Caco-2 (cell line): ENCODE measurements around the gene DYRK1A. TPM values are rescaled to one million over a fixed set of nuclear protein-coding genes. Genes with fewer than 3 reads are reported as not detected.

Experiments used
- BruUV-seq: library from RNA; stranded (reverse); fragments of 400-500 nt; replicated peaks from 2 replicates; lab custom pipeline; 2021; lab: Mats Ljungman, UMichigan
- CTCF ChIA-PET: fragments of 300-600 bp; sonication (Branson Sonifier 250); formaldehyde crosslinking; loops from one replicate; lab custom pipeline; 2022; ENCODE audit warnings: antibody characterized with exemption; lab: Charles Lee
- POLR2A ChIA-PET: fragments of 300-600 bp; sonication (Branson Sonifier 250); formaldehyde crosslinking; loops from one replicate; lab custom pipeline; 2022; ENCODE audit warnings: antibody characterized with exemption; lab: Charles Lee
- DNase-seq, 2 experiments: peaks; one replicate each; pipeline versions ENCODE4 v3.0.0 to v3.0.0-alpha.2; 2020 to 2022
- H3K27me3 ChIP-seq: replicated peaks from 2 replicates; pipeline ENCODE4 v1.6.0; 2011; ENCODE audit warnings: low read length; ENCODE audit not compliant: control insufficient read depth, insufficient read depth
- H3K36me3 ChIP-seq: 2 replicates; pipeline ENCODE4 v1.5.1; 2011; ENCODE audit warnings: low read length; ENCODE audit not compliant: control insufficient read depth, insufficient read depth
- H3K4me1 ChIP-seq: fragments of 250-450 bp; sonication (Bioruptor Pico); 2 replicates; pipeline ENCODE4 v1.5.1; 2020; ENCODE audit warnings: mild to moderate bottlenecking
- H3K4me3 ChIP-seq: 2 replicates; pipeline ENCODE4 v1.5.1; 2011; ENCODE audit warnings: low read depth, mild to moderate bottlenecking, control low read depth, low read length
- H3K9me3 ChIP-seq: fragments of 250-450 bp; sonication (Bioruptor Pico); 2 replicates; pipeline ENCODE4 v1.5.1; 2020; ENCODE audit warnings: mild to moderate bottlenecking, moderate library complexity
- H3K27ac Mint-ChIP-seq: one replicate; pipeline ENCODE4 v1.8.0; 2022; ENCODE audit warnings: mixed read lengths; ENCODE audit not compliant: unreplicated experiment
- H3K27me3 Mint-ChIP-seq: one replicate; pipeline ENCODE4 v1.8.0; 2022; ENCODE audit warnings: mixed read lengths; ENCODE audit not compliant: insufficient read depth, unreplicated experiment
- H3K36me3 Mint-ChIP-seq: one replicate; pipeline ENCODE4 v1.8.0; 2022; ENCODE audit warnings: mild to moderate bottlenecking, mixed read lengths; ENCODE audit not compliant: insufficient read depth, unreplicated experiment
- H3K4me1 Mint-ChIP-seq: one replicate; pipeline ENCODE4 v1.8.0; 2022; ENCODE audit warnings: low read depth, mixed read lengths; ENCODE audit not compliant: unreplicated experiment
- H3K4me3 Mint-ChIP-seq: one replicate; pipeline ENCODE4 v1.8.0; 2022; ENCODE audit warnings: mild to moderate bottlenecking, moderate library complexity, mixed read lengths; ENCODE audit not compliant: unreplicated experiment
- H3K9me3 Mint-ChIP-seq: one replicate; pipeline ENCODE4 v1.8.0; 2022; ENCODE audit warnings: mixed read lengths; ENCODE audit not compliant: unreplicated experiment
- intact Hi-C: fragments of 100-400 bp; cut with micrococcal nuclease; formaldehyde crosslinking; loops from one replicate; pipeline ENCODE4 v1.10.0; 2022; ENCODE audit not compliant: unreplicated experiment
- total RNA-seq: library from RNA; stranded (reverse); gene quantifications from 2 replicates; pipeline ENCODE4 v1.2.3, GENCODE V29; 2022
- TF ChIP-seq, protein P1 (sequence below), 2 experiments: fragments of 200-600 bp in 1 of 2; IDR thresholded peaks; 1 replicate in 1 of 2; 2 replicates in 1 of 2; pipeline versions ENCODE4 v1.5.1 to v1.8.0; 2011 to 2022; ENCODE audit warnings: antibody characterized with exemption in 1 of 2, control low read depth in 1 of 2, inconsistent platforms in 1 of 2, low read depth in 1 of 2, low read length in 1 of 2, mild to moderate bottlenecking in 1 of 2, moderate library complexity in 1 of 2; ENCODE audit not compliant: insufficient read depth in 1 of 2, severe bottlenecking in 1 of 2, unreplicated experiment in 1 of 2

DYRK1A gene
- total RNA-seq, 1 experiment from 2014 or later, result 50.9 TPM

DNA sequence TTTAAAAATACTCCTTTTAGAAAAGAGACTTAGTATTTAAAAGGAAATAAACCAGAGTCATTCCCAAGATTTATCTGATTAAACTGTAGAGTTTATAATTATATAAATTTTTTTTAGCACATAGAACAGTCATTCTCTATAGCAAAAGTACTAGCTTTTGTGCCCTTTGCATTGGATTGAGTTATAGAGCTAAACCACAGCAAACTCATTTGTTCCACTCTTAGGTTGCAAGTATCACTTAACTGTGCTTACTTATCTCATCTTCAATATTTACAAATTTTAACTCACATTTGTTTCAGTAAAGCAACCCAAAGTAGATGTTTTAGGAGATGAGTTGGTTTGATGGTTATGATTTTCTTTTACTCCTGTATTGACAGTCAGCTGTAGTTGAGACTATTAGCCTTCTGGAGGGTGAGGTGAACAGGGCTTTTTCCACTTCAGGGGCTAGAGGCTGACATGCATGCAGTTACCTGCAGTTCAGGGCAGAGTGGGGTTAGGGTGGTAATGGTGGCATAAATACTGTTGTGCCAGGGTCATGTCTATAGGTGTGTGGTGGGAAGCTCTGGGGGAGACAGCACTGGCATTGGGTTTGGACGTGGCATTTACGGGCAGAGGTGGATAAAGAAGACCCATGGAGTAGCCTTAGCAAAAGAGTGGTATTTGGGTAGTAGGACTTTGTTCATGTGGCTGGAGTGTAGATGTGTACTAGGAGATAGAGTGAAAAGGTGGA, 42.1 kb downstream of the DYRK1A start:
- Mint-ChIP-seq H3K4me3 (no peak overlapping the region), H3K4me1 (peaks cover 27% of the 10 kb centered on the region), H3K27ac (no peak overlapping the region), H3K36me3 (peaks cover 4% of the 10 kb centered on the region), H3K27me3 (no peaks in the 10 kb centered on the region), H3K9me3 (no peaks in the 10 kb centered on the region)
- Histone ChIP-seq H3K4me3 (no peak overlapping the region), H3K4me1 (no peaks in the 10 kb centered on the region), H3K9me3 (no peaks in the 10 kb centered on the region), H3K36me3 (peaks cover 2% of the 10 kb centered on the region; the same call in 1 of the 2 replicates), H3K27me3 (no peaks in the 10 kb centered on the region)
- CTCF ChIA-PET, result no interaction called here
- no TSS peak for BruUV-seq
- TF ChIP-seq, protein P1, sequence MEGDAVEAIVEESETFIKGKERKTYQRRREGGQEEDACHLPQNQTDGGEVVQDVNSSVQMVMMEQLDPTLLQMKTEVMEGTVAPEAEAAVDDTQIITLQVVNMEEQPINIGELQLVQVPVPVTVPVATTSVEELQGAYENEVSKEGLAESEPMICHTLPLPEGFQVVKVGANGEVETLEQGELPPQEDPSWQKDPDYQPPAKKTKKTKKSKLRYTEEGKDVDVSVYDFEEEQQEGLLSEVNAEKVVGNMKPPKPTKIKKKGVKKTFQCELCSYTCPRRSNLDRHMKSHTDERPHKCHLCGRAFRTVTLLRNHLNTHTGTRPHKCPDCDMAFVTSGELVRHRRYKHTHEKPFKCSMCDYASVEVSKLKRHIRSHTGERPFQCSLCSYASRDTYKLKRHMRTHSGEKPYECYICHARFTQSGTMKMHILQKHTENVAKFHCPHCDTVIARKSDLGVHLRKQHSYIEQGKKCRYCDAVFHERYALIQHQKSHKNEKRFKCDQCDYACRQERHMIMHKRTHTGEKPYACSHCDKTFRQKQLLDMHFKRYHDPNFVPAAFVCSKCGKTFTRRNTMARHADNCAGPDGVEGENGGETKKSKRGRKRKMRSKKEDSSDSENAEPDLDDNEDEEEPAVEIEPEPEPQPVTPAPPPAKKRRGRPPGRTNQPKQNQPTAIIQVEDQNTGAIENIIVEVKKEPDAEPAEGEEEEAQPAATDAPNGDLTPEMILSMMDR (IDR thresholded peaks at IDR 0.05; ENCODE audit: insufficient read depth in 1 of 2, low read depth in 1 of 2, low read length in 1 of 2, severe bottlenecking in 1 of 2, unreplicated experiment in 1 of 2), result no peak
- intact Hi-C loops, result no loop called here
- DNase-seq, result no peak
- POLR2A ChIA-PET, result no interaction called here

DNA sequence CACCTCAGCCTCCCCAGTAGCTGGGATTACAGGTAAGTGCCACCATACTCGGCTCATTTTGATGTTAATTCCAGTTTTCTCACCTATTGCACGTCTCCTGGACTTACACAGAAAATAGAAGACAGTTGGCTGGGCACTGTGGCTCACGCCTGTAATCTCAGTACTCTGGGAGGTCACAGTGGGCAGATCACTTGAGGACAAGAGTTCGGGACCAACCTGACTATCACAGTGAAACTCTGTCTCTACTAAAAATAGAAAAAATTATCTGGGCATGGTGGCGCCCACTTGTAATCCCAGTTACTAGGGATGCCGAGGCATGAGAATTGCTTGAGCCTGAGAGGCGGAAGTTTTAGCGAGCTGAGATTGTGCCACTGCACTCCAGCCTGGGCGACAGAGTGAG, 44.1 kb downstream of the DYRK1A start:
- intact Hi-C loops, result no loop called here
- H3K27me3 ChIP-seq, result no peaks in the 10 kb centered on the region
- no TSS peak for BruUV-seq
- no peak overlapping the region for H3K27ac Mint-ChIP-seq
- H3K4me3 Mint-ChIP-seq, result no peak overlapping the region
- no peaks in the 10 kb centered on the region for H3K27me3 Mint-ChIP-seq
- no peak overlapping the region for H3K4me3 ChIP-seq
- no peaks in the 10 kb centered on the region for H3K9me3 ChIP-seq
- peaks cover 23% of the 10 kb centered on the region for H3K4me1 Mint-ChIP-seq
- TF ChIP-seq, protein P1 (IDR thresholded peaks at IDR 0.05; ENCODE audit: insufficient read depth in 1 of 2, low read depth in 1 of 2, low read length in 1 of 2, severe bottlenecking in 1 of 2, unreplicated experiment in 1 of 2), result no peak
- H3K9me3 Mint-ChIP-seq, result no peaks in the 10 kb centered on the region
- POLR2A ChIA-PET, result no interaction called here
- peaks cover 2% of the 10 kb centered on the region; the same call in 1 of the 2 replicates for H3K36me3 ChIP-seq
- no peaks in the 10 kb centered on the region for H3K4me1 ChIP-seq
- no peak for DNase-seq
- CTCF ChIA-PET, result no interaction called here
- H3K36me3 Mint-ChIP-seq, result peaks cover 4% of the 10 kb centered on the region

DNA sequence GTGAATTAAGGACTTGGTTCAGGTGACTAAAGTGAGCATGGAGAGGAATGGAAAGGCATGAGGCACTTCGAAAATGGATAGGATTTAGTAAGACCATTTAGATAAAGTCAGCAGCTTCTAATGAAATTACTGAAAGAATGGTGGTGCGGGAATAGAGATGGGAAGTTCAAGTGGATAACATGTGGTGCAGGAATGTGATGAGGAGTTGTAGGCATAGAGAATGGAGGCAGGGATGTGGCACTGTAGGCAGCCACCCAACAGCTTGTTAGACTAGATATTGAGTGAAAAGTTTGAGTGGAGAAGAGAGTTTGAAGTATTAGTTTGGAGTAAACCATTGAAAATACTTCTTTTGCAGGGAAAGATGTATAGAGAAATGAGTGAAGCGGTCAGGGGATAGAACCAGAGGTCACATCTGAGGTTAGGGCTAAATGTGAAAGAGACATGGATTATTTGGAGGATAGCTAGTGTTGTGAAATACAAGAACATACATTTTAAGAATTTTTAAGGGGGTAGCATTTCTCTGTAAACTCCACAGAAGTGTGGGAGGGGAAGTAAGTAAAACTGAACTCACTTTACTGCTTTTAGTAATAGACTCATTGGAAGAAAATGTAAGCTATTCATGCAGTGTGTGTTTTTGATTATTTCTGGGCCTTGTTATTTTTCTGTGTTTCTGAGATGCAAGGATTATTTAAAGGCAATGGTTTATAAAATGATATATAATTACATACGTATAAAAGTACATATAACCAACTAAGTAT, 46.2 kb downstream of the DYRK1A start:
- no peak overlapping the region for H3K27ac Mint-ChIP-seq
- no peaks in the 10 kb centered on the region for H3K9me3 Mint-ChIP-seq
- H3K36me3 Mint-ChIP-seq, result no peaks in the 10 kb centered on the region
- peaks cover 20% of the 10 kb centered on the region for H3K4me1 Mint-ChIP-seq
- no peak overlapping the region for H3K4me3 Mint-ChIP-seq
- no TSS peak for BruUV-seq
- no peaks in the 10 kb centered on the region for H3K4me1 ChIP-seq
- H3K36me3 ChIP-seq, result peaks cover 2% of the 10 kb centered on the region; the same call in 1 of the 2 replicates
- H3K27me3 ChIP-seq, result no peaks in the 10 kb centered on the region
- no peak for DNase-seq
- no peaks in the 10 kb centered on the region for H3K27me3 Mint-ChIP-seq
- intact Hi-C loops, result no loop called here
- ChIA-PET POLR2A (interaction anchor here (0.6 kb wide), 1 partner anchor 20 kb away, joined by 3 read pairs; no protein-coding TSS in a partner anchor), CTCF (no interaction called here)
- TF ChIP-seq, protein P1 (IDR thresholded peaks at IDR 0.05; ENCODE audit: insufficient read depth in 1 of 2, low read depth in 1 of 2, low read length in 1 of 2, severe bottlenecking in 1 of 2, unreplicated experiment in 1 of 2), result no peak
- H3K4me3 ChIP-seq, result no peak overlapping the region
- H3K9me3 ChIP-seq, result 0 out of 2 replicates have a peak, but pooled peaks cover 3% of the 10 kb centered on the region
